Activated CD8-positive, alpha-beta memory T cell treated with anti-CD3 and anti-CD28 coated beads, Interleukin-2, amount 50 U/mL, for 24 hours (primary cell): Measurements from ENCODE around the gene FOSL1.

Experiments
- DNase-seq: peaks from one replicate; pipeline ENCODE4 v3.0.0-alpha.2; 2020; ENCODE audit errors: extremely low read depth

The FOSL1 gene

GRCh38 chr11:65900125-65900898 lies at the start of gene FOSL1:
Gene FOSL1 (minus strand): TSS chr11:65900388. CDS start chr11:65900339, 49 bp downstream.
- DNase-seq = peak; percentile 82

DNA sequence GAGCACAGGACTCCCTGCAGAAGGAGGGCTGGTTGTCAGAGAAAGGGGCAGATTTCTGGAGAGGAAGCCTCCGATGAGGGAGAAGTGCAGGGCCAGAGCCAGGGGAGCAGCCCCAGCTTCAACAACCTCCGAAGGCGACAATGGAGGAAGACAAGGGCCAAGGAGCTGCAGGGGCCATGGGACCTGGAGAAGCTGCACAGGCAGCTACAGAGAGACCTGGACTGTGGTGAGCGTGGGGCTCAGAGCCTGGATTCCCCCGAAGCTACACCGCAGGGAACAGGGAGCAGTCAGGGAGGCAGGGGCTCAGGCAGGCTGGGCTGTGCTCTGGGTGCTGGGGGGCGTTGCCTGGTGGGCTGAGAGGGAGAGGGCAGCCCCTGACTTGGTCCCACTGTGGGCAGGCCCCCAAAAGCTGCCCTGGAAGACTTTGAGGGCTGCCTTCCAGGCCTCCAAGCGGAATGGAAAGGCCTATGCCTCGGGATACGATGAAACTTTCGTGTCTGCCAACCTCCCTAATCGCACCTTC lies 47.5 kb upstream of the FOSL1 start:
- DNase-seq = no peak

DNA sequence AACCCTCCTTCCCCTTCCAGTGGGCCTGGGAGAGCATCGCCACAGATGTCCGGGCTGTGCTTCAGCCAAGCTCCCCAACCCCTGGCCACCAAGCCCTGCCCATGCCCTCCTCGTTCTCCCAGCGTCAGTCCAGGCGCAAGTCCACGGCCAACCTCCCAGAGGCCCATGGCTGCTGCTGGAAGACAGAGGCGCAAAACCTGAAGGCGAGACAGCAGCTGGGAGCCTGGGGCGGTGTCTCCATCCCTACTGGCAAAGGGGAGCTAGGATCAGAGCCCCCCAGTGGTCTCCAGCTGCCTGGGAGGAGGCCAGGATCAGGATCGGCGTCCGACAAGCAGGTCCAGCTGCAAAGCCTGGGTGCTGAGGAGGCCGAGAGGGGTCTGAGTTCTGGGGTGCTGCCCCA lies 46.9 kb upstream of the FOSL1 start:
- DNase-seq = no peak

- no peak for DNase-seq
Observed at GRCh38 chr11:65946655-65947054, 46.5 kb upstream of the FOSL1 start.

DNA sequence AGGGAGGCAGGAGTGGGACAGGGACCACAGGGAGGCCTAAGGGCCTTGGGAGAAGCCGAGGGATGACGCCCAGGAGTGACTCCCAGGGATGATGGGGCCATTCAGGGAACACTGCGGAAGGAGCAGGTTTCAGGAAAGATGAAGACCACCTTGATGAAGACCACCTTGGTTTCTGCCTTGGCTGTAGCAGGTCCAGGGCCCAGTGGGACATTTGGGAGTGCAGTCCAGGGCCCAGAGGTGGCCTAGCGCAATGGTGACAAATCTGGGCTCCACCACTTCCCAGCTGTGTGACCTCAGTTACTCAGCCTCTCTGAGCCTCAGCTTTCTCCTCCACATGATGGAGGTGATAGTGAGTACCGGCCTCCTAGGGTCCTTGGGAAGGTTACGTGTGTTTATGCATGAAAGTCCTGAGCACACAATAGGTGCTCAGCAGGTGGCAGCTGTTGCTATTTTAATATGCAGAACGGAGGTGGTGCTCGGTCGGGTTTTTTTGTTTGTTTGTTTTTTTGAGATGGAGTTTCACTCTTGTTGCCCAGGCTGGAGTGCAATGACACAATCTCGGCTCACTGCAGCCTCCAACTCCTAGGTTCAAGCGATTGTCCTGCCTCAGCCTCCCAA lies 45.9 kb upstream of the FOSL1 start:
- DNase-seq = no peak

DNA sequence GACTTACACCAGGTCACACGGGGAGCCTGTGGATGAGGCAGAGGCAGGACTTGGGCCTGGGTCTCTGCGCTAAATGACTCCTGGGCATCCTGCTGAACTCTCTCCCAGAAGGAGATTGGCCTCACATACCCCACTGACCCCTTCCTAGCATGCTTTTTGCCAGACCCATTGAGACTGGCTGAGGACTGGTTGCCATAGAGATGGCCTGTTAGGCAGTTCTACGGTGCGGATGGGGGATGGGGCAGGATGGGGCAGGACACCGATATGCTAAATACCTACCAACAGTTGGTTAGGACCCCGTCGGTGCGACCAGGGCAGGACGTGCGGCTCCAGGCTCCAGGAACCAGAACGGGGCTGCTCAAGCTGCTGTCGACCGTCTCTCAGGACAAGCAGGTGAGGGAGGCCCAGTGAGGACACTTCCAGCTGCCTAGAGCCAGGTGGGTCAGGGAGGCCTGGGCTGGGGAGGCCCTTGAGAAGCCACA lies 45.3 kb upstream of the FOSL1 start, which contains the start of gene TSGA10IP:
Gene TSGA10IP (plus strand): TSS at position 51 of the 482 bp plus-strand sequence. CDS start 196 bp downstream, at position 247.
- DNase-seq = no peak

- no peak for DNase-seq
Observed at GRCh38 chr11:65944767-65945166, 44.6 kb upstream of the FOSL1 start.

- no peak for DNase-seq
Observed at GRCh38 chr11:65944191-65944590, 44.0 kb upstream of the FOSL1 start.

GRCh38 chr11:65942531-65942930 lies 42.3 kb upstream of the FOSL1 start:
- DNase-seq = no peak

DNA sequence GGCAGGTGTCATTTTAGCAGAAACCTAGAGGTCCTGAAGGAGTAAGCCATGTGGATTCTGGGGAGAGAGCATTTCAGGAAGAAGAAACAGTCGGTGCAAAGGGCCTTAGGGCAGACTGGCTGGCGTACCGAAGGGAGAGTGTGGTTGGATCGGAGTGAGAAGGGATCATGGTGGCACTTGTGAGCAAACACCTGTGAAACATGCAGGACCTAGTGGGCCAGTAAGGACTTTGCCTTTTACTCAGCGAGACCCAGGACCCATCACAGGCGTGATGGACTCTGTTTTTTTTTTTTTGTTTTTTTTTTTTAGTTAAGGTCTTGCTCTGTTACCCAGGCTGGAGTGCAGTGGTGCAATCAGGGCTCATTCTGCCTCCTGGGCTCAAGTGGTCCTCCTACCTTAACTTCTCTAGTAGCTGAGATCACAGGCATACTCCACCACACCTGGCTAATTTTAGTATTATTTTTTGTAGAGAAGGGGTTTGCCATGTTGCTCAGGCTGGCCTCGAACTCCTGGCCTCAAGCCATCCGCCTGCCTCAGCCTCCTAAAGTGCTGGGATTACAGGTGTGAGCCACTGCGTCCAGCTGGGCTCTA lies 41.6 kb upstream of the FOSL1 start:
- no peak for DNase-seq

- DNase-seq = no peak
Observed at GRCh38 chr11:65937766-65938165, 37.6 kb upstream of the FOSL1 start.

DNA sequence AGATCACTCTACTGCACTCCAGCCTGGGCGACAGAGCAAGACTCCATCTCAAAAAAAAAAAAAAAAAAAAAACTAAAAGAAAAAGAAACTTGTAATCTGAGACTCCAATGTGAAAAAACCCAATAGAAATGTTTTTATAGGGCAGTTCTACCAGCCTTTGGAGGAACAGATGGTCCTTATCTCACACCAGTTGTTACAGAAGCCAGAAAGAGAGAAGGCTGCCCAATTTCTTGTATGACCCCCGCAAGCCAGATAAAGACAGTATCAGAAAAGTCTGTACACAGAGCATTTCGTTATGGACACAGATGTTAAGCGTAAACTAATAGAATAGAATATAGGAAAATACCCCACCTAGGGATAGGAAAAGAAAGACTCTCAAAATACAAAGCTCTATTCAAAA lies 33.8 kb upstream of the FOSL1 start:
- no peak for DNase-seq

GRCh38 chr11:65932558-65932919 lies 32.4 kb upstream of the FOSL1 start:
- no peak for DNase-seq

DNA sequence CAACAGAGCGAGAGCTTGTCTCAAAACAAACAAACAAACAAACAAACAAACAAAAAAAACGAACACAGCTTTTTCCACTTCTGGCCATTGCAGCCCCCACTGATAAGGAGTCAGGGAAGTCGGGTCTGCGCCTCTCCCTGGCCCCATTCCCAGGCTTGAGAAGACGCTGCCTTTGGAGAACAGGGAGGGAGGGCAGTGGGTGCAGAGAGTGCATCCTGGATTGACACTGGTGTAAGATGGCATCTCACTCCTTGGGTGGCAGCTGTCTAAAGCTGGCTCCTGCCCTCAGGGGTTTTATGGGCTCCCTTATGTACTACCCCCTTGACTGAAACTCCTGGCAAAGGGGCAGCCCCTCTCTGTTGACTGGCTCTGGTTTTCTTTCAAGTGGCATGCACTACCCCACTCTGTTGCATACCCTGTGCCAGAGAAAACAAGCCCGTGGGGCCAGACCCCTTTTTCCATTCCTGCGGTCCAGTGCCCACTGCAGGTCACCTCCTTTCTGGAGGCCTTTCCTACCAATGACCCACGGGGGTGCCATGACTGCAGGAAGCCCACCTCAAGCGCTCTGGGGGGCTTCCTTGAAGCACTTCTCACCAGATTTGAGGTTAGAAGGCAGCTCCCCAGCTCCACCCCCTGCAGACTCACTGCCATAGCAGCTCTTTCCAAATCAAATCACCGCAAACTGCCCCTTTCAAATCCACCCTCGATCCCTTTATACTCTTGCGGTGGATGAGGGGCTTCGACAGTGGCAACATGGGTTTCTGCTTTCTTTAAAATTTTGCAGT lies 31.8 kb upstream of the FOSL1 start:
- no peak for DNase-seq

GRCh38 chr11:65928667-65929066 lies 28.5 kb upstream of the FOSL1 start:
- DNase-seq = no peak

DNA sequence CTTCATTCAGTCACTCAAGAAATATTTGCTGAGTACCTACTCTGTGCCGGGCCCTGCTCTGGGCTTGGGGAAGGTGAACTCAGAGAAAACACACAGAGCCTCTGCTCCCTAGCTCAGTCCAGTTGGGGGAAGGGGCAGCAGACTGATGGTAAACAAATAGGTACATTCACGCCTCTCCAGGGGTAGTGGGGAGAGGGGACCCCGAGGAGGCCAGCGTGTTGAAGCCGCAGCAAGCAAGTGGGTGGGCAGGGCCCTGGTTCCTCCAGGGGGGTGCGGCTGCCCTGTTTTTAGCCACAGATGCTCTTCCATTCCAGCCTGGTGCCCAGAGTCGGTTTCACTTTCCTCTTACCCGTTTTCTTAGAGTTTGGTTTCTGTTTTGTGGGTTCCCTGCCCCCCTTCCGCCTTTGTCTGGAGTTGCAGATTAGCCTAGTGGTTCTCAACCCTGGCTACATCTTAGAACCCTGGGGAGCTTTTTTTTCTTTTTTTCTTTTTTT lies 27.8 kb upstream of the FOSL1 start:
- DNase-seq = peak; percentile 47

GRCh38 chr11:65925397-65925796 lies 25.2 kb upstream of the FOSL1 start:
- DNase-seq = no peak

DNA sequence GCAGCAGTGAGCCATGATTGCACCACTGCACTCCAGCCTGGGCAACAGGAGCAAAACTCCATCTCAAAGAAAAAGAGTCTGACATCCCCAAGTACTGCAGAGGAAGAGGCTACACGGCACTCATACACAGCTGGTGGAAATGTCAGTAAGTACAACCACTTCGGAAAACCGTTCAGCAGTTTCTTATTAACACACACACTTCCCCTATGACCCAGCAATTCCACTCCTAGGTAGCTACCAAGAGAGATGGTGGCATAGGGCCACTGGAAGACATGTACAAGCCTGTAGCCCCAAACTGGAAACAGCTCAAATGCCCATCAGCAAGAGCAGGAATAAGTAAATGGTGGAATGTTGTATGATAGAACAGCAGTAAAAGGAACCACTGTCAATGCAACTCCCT lies 22.4 kb upstream of the FOSL1 start:
- DNase-seq = no peak

DNA sequence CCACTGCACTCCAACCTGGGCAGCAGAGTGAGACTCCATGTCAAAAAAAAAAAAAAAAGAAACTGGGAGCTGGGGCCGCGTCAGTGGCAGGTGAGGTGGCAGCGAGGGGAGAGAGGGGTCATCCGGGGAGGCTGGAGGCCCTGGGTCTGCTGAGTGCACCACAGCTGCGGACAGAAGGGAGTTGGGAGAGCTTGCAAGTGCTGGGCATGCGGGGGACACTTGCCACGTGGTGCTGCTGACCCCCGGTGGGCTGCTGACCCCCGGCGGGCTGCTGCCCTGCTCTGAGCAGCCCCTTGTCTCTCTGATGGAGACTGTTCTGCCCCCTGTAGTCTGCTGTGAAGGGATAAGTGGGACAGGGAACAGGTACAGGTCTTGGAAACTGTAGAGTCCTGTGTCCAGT lies 21.7 kb upstream of the FOSL1 start:
- DNase-seq = no peak

GRCh38 chr11:65921033-65921555 lies 20.9 kb upstream of the FOSL1 start:
- DNase-seq = no peak

DNA sequence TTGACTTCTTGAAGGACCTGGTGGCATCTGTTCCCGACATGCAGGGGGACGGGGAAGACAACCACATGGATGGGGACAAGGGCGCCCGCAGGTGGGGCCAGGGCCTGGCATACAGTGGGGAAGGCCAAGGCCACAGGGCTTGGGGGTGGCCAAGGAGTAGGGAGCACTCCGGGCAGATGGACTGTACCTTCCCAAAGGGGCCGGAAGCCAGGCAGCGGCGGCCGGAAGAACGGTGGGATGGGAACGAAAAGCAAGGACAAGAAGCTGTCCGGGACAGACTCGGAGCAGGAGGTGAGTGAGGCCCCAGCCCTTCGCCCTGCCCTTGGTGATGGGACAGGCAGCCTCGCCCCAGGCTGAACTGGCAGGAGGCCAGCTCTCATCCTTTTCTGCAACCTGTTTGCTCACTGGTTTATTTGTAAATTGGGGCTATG lies 20.2 kb upstream of the FOSL1 start:
- DNase-seq = no peak
